ENCODE results near the gene ERCC6L2. TPM values are rescaled to one million over a fixed set of nuclear protein-coding genes. Genes with fewer than 3 reads are reported as not detected.

Gene ERCC6L2
- total RNA-seq, 1 donor from 2014 or later, result 35.8 TPM

GRCh38 chr9:95887926-95888497 lies 12.5 kb downstream of the ERCC6L2 start:
- Mint-ChIP-seq H3K36me3 (ENCODE audit: low read depth) (peaks cover 9% of the 10 kb centered on the region), H3K4me3 (ENCODE audit: unreplicated experiment) (no peak overlapping the region), H3K27me3 (ENCODE audit: low read depth) (no peaks in the 10 kb centered on the region), H3K9me3 (ENCODE audit: low read depth) (peaks cover 7% of the 10 kb centered on the region), H3K27ac (ENCODE audit: unreplicated experiment) (no peak overlapping the region), H3K4me1 (ENCODE audit: low read depth) (no peaks in the 10 kb centered on the region)
- DNase-seq (ENCODE audit: low spot score), result no peak
- TF ChIP-seq CTCF (IDR thresholded peaks at IDR 0.05), result no peak

- DNase-seq (ENCODE audit: low spot score), result no peak
- Mint-ChIP-seq H3K27me3 (ENCODE audit: low read depth) (no peaks in the 10 kb centered on the region), H3K27ac (ENCODE audit: unreplicated experiment) (no peak overlapping the region), H3K36me3 (ENCODE audit: low read depth) (peaks cover 5% of the 10 kb centered on the region), H3K4me1 (ENCODE audit: low read depth) (no peaks in the 10 kb centered on the region), H3K9me3 (ENCODE audit: low read depth) (peaks cover 7% of the 10 kb centered on the region), H3K4me3 (ENCODE audit: unreplicated experiment) (no peak overlapping the region)
- TF ChIP-seq CTCF (IDR thresholded peaks at IDR 0.05), result no peak
Observed at GRCh38 chr9:95890594-95890993, 15.1 kb downstream of the ERCC6L2 start.

- no peak for DNase-seq (ENCODE audit: low spot score)
- no peaks in the 10 kb centered on the region for H3K4me1 Mint-ChIP-seq (ENCODE audit: low read depth)
- no peak overlapping the region for H3K4me3 Mint-ChIP-seq (ENCODE audit: unreplicated experiment)
- no peak overlapping the region for H3K27ac Mint-ChIP-seq (ENCODE audit: unreplicated experiment)
- peaks cover 7% of the 10 kb centered on the region for H3K9me3 Mint-ChIP-seq (ENCODE audit: low read depth)
- peaks cover 6% of the 10 kb centered on the region for H3K36me3 Mint-ChIP-seq (ENCODE audit: low read depth)
- H3K27me3 Mint-ChIP-seq (ENCODE audit: low read depth), result no peaks in the 10 kb centered on the region
- TF ChIP-seq CTCF (IDR thresholded peaks at IDR 0.05), result no peak
Observed at GRCh38 chr9:95891067-95891671, 15.7 kb downstream of the ERCC6L2 start.

GRCh38 chr9:95892690-95893089 lies 17.2 kb downstream of the ERCC6L2 start:
- Mint-ChIP-seq H3K27me3 (ENCODE audit: low read depth) (no peaks in the 10 kb centered on the region), H3K27ac (ENCODE audit: unreplicated experiment) (no peak overlapping the region), H3K36me3 (ENCODE audit: low read depth) (peaks cover 7% of the 10 kb centered on the region), H3K4me1 (ENCODE audit: low read depth) (no peaks in the 10 kb centered on the region), H3K9me3 (ENCODE audit: low read depth) (peaks cover 7% of the 10 kb centered on the region), H3K4me3 (ENCODE audit: unreplicated experiment) (no peak overlapping the region)
- TF ChIP-seq CTCF (IDR thresholded peaks at IDR 0.05), result no peak
- DNase-seq (ENCODE audit: low spot score), result no peak

GRCh38 chr9:95896580-95896979 lies 21.1 kb downstream of the ERCC6L2 start:
- TF ChIP-seq CTCF (IDR thresholded peaks at IDR 0.05), result no peak
- Mint-ChIP-seq H3K9me3 (ENCODE audit: low read depth) (peaks cover 7% of the 10 kb centered on the region), H3K36me3 (ENCODE audit: low read depth) (peaks cover 6% of the 10 kb centered on the region), H3K27ac (ENCODE audit: unreplicated experiment) (no peak overlapping the region), H3K4me3 (ENCODE audit: unreplicated experiment) (no peak overlapping the region), H3K4me1 (ENCODE audit: low read depth) (no peaks in the 10 kb centered on the region), H3K27me3 (ENCODE audit: low read depth) (no peaks in the 10 kb centered on the region)
- DNase-seq (ENCODE audit: low spot score), result no peak

Data from chondrocyte (in vitro differentiated cells).